ENCODE measurements around the gene CRHR1.

DNA sequence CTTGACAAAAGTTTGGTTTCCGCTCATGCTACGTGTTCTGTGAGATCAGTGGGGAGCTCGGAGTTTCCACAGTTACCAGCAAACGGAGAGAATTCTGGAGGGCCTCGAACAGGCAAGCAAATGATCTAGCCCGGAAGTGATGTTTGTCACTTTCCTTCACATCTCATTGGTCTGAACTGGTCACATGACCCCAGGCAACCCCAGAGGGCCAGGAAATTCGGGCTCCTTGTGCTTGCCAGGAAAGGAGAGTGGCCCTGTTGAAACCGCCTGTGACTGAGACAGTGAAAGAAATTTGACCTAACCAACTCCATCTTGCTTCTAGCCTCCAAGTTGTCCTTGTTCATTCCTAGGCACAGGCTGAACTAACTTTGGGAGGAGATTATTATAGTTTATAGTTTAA, 83.6 kb downstream of the CRHR1 start:
- TF ChIP-seq EZH2phosphoT487 (IDR thresholded peaks at IDR 0.05; ENCODE audit: insufficient read depth, low read depth) (no peak), EZH2 (IDR thresholded peaks at IDR 0.05; ENCODE audit: insufficient read depth, poor library complexity, severe bottlenecking) (no peak)

All from GM23248 (cell line).